NCI-H187 treated with DMSO at 0.1 percent for 48 hours (cell line): ENCODE results near the gene TMEM231.
"Not testable (repeated sequence)": the region's sequence is repeated elsewhere in the genome, so short reads cannot be mapped to it uniquely, and the experiment has no call there.

Experiments used
- DNase-seq: peaks from one replicate; lab custom pipeline; 2025; lab: John Stamatoyannopoulos, UW

Gene TMEM231

GRCh38 chr16:75566758-75567255 is 10.8 kb upstream of the TMEM231 start:
- no peak for DNase-seq

GRCh38 chr16:75566040-75566757 is 10.1 kb upstream of the TMEM231 start, which contains the start of gene GABARAPL2:
Gene GABARAPL2 (plus strand): TSS chr16:75566379. CDS start chr16:75566487, 108 bp downstream.
- DNase-seq = peak; percentile 7

DNA sequence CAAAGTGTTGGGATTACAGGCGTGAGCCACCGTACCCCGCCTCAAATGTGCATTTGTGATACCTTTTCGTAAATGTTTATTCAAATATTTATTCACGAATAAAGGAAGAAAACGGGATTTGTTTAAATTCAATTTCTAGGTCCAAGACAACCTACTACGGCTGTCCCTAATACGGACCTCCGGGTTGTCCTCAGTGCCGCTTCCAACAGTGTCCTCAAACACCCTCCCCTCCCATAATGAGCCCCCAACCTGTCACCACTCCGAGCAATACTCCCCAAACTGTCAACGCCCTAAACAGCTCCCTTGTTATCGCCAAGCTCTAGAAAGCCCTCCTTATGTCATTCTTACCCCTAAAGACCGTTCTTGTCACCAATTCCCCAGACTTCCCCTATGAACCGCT is 9.6 kb upstream of the TMEM231 start:
- no peak for DNase-seq

DNA sequence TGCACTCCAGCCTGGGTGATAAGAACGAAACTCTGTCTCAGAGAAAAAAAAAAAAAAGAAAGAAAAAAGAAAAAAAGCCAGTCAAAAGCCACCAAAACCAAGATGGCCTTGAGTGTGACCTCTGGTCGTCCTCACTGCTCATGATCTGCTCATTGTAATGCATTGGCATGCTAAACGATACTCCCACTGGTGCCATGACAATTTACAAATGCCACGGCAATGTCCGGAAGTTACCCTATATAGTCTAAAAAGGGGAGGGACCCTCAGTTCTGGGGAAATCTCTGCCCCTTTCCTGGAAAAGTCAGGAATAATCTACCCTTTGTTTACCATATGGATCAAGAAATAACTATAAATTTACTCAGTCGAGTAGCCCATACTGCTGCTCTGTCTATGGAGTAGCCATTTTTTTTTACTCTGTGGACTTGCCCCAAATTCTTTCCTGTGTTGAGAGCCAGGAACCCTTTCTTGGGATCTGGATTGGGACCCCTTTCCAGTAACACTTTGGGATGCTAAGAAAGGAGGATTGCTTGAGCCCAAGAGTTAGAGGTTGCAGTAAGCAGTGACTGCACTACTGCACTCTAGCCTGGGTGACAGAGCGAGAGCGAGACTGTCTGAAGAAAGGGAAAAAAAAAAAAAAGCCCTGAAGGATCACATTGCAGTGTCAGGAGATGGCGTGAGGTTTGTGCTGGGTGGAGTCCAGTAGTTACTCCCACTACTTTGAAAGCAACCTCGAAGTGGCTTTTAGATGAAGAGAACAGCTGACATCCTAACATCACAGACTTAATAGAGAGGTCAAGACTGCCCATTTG is 3.7 kb upstream of the TMEM231 start:
- DNase-seq = no peak

- no peak for DNase-seq
These were observed 2.9 kb upstream of the TMEM231 start for GRCh38 chr16:75558846-75559401.

- no peak for DNase-seq
These were observed 439 bp upstream of the TMEM231 start for GRCh38 chr16:75556431-75556950.

- peak; percentile 17 for DNase-seq
These were observed 792 bp downstream of the TMEM231 start for GRCh38 chr16:75555213-75555706.

- DNase-seq = no peak
These were observed 3.1 kb downstream of the TMEM231 start for GRCh38 chr16:75552951-75553350.

- no peak for DNase-seq
These were observed 5.8 kb downstream of the TMEM231 start for GRCh38 chr16:75550211-75550662.

DNA sequence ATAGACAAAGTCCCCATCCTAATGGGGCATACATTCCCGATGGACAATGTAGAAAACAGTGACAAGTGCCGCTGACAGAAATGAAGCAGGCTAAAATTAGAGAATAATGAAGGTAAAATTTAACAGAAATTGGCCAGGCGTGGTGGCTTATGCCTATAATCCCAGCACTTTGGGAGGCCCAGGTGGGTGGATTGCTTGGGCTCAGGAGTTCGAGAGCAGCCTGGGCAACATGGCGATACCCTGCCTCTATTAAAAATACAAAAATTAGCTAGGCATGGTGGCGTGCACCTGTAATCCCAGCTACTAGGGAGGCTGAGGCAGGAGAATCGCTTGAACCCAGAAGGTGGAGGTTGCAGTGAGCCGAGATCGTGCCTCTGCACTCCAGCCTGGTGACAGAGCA is 7.6 kb downstream of the TMEM231 start:
- DNase-seq = not testable (repeated sequence)

- DNase-seq = no peak
These were observed 9.8 kb downstream of the TMEM231 start for GRCh38 chr16:75546293-75546692.

- DNase-seq = not testable (repeated sequence)
These were observed 10.2 kb downstream of the TMEM231 start for GRCh38 chr16:75545879-75546278.

- DNase-seq = not testable (repeated sequence)
These were observed 13.6 kb downstream of the TMEM231 start for GRCh38 chr16:75542462-75542861.

GRCh38 chr16:75541236-75541635 is 14.8 kb downstream of the TMEM231 start:
- no peak for DNase-seq

DNA sequence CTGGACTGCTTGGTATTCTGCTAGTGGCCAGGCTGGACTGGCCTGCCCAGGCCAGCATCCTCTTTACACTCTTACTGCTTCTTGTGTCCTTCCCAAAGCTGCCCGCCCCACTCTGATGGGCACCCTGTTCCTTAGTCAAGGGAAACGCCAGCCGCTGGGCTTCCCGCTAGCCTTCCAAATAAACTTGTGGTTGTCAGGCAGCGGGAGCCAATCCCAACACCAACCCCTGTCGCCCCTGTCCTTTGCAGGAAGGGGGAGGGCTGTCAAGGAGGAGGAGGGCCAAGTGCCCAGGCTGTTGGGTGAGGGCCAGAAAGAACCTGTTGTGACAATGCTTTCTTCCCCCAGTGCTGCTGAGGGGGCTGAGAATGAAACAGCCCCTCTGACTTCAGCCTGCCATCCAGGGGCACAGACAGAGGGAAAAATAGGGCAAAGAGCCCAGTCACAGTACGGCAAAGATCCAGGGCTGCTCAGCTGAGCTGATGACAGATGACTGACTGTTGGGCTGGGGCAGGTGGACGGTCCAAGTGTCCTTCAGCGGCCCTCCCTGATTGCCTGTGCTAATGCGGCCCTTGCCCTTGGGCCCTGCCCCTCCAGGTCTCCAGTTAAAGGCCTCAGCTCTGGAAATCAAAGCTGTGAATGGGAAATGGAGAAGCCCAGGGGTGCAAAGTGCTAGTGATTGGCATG is 17.0 kb downstream of the TMEM231 start:
- not testable (repeated sequence) for DNase-seq

GRCh38 chr16:75537776-75538175 is 18.3 kb downstream of the TMEM231 start:
- no peak for DNase-seq

DNA sequence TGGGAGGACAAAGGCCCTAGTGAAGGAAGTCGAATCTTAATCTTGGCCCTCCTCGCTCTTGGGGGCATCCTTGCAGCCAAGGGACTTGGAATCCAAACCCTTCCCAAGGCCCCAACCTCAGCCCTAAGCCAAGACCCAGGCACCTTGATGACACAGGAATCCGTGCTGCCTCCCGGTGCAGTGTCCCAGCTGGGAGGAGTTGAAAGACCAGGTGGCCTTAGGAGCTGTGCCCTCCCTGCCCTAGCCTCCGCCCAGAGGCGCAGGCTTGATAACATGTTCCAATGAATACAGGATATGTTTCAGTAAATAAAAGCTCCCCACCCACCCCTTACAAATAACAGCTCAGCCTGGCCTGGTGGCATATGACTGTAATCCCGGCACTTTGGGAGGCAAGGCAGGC is 20.2 kb downstream of the TMEM231 start, which contains the start of gene CHST5:
Gene CHST5, minus strand, starts transcription at position 208 of the 400 bp plus-strand sequence. CDS start 5,724 bp downstream, outside the sequence.
- no peak for DNase-seq

DNA sequence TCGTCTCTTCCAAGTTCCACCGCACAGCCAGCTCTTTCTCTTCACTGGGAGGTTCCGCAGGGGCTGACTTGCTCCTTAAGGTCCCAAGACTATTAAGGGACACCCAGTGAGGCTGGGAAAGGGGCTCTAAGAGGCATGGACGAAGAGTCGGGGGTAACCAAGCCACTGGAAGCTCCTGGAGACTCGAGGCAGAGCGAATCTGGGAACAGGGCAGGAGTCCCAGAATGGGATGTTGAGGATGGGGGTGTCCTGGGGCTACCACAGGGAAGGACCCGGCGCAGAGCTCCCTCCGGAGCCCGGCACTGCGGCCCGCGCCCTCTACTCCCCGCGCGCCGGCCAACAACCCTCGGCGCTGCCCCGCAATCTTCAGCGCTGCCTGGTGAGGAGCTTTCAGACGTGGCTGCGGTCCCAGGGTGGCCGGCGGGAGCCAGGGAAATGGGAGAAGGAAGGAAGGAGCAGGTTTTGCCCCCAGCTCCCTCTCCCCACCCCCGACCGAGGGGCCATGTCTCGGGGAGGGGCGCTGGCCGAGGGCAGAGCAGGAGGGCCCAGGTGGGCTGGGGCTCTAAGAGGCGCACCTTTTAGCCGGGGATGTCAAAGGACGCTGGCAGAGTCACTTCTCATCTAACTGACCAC is 20.7 kb downstream of the TMEM231 start:
- no peak for DNase-seq

GRCh38 chr16:75534560-75535205 is 21.4 kb downstream of the TMEM231 start:
- DNase-seq = no peak

DNA sequence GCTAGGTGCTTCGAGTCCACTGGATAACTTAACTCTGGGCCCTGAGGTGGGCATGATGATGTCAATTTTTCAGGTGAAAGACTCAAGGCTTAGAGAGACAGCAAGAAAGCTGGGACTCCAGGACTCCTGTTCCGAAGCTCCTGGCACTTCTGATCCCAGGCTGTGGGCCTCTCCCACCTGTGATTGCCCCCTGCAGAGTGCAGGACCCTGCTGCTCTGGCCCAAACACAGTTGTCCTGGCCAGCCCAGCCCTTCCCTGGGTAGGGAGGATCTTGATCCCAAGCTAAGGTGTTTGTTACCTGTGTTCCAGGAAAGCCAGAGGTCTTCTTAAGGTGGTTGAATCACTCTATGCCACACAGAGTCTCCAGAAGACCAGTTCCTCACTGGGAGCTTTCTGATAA is 23.3 kb downstream of the TMEM231 start:
- no peak for DNase-seq
